HK-2 (cell line): Measurements from ENCODE around the gene PON2.
A peak's percentile ranks its signal among the peaks of the same experiment; 100 is the strongest.

ENCODE experiments used
- DNase-seq: peaks from one replicate; pipeline ENCODE4 v3.0.0-alpha.2; 2018; ENCODE audit not compliant: unreplicated experiment

PON2 gene

DNA sequence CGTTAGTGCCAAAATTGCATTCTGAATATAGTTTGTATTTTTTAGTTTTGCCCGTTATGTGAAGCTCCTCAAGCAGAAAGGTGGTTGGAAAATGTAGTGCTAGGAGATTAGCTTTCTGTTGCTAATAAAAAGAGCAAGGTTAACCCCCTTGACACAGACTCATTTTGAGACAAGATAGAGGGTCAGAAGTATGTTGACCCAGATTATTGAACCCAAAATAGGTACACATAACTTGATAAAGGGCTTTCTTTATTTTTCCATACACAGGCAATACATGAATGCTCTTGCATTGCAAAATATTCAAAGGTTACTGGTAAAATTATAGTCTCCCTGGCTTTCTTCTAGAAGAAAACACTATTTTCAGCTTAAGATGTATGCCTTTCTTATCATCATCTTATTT lies 10.0 kb upstream of the PON2 start:
- DNase-seq: no peak

DNA sequence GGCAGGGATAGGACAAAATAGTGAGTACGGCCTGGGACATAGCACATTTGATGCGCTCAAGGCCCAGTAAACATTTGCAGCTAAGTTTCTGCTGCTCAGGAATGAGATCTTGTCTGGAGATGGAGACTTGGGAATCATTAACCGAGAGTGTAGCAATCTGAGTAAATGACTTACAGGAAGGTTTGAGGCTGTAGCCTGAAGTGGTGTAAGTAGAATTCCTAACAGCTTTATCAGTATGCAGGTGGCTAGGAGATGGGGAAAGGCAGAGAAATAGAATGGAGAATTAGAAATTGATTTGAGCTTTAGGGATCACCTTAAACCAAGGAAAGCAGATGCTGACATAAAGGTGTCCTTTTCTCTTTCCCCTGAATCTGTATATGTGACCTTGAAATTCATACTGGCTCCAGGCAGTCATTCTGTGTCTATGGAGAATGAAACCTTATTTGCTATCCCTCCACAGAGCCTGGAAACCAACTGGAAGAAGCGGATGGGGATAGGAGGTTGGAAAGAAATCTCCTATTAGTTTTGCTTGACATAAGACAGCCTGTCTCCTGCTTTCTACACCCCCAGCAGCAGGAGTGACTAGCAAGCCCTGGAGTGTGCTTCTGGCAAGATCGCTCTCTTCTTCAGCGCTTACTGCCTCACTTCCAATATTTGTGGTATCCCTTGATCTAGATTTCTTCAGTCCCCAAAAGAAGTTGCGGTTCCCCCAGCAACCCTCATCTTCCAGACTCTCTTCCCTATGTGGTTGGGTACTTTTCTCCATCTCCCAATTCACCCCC lies 6.4 kb upstream of the PON2 start:
- DNase-seq: peak; percentile 26

GRCh38 chr7:95440394-95441038 lies 5.7 kb upstream of the PON2 start:
- no peak for DNase-seq

DNA sequence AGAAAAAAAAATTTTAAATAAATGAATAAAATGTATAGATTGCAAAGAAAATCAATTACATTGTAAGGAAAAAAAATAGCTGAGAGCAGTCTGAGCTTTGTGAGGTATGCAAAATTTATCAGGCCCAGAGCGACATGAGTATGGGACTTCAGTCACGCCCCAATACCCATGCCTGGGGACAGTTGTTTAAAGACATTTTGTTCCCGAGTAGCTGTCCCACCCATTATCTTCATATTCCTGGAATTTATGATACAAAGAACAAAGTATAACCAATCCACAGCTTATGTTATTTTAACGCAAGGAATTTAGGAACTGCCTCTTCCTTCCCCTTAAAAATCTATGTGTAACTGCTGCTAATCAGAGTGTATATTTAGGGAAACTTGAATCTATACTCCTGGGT lies 1.6 kb upstream of the PON2 start:
- DNase-seq: no peak

- DNase-seq: no peak
Observed at GRCh38 chr7:95435422-95435780, 573 bp upstream of the PON2 start.

- DNase-seq: no peak
Observed at GRCh38 chr7:95433952-95434556, 774 bp downstream of the PON2 start.

- no peak for DNase-seq
Observed at GRCh38 chr7:95433129-95433528, 1.7 kb downstream of the PON2 start.

GRCh38 chr7:95432606-95433005 lies 2.2 kb downstream of the PON2 start:
- no peak for DNase-seq

DNA sequence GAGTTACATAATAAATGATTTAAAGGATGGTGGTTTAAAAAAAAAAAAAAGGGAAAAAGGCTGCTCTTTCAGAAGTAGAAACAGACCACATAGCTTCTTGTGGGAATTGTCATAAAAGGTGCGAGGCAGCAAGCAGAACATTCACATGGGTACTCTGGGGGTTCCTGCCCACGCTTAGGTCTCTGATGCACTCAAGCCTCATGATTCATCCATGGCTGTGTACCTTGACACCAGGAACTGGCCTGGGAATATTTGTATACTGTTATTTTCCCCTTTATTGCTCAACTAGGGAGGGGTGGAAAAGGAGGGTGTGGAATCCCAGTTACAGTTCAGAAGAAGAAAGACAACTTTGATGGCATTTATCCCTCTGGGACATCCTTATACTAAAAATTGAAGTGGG lies 4.0 kb downstream of the PON2 start:
- peak; percentile 69 for DNase-seq

GRCh38 chr7:95429241-95429990 lies 5.4 kb downstream of the PON2 start:
- no peak for DNase-seq

GRCh38 chr7:95427914-95428516 lies 6.8 kb downstream of the PON2 start:
- no peak for DNase-seq

DNA sequence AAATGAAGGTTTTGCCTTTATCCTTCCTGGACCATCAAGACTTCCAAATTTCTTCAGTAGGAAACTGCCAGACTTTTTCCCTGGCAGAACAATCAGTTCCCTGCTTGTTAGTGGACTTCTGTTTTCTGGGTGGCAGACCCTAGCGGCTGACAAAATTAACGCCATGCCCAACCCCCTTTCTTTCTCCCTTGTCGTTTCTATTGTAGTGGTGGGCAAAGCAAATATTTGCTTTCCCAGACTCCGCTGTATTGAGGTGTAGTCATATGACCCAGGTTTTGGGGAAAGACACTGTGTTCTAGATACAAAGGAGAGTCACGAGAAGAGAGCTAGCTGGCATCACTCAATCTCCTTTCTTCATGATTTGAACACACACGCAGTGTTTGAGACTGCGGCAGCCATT lies 7.7 kb downstream of the PON2 start:
- DNase-seq: no peak

- no peak for DNase-seq
Observed at GRCh38 chr7:95425694-95426093, 9.1 kb downstream of the PON2 start.

DNA sequence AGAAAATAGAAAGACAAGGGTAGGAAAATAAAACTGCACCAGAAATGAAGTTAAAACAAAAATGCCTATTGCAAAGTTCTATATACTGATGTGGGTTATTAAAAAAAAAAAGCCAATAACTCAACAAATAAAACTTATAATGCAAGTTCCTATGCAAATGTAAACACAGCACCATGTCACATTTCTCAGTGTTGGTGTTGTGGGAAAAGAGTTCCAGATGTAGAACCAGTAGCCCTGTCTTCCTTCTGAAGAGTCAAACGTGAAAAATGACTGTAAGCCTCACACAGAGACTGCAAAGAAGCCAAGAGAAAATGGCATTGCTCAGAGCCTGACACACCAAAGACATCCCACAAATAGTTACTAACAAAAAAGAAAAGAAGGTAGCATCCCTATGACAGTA lies 10.1 kb downstream of the PON2 start:
- no peak for DNase-seq

DNA sequence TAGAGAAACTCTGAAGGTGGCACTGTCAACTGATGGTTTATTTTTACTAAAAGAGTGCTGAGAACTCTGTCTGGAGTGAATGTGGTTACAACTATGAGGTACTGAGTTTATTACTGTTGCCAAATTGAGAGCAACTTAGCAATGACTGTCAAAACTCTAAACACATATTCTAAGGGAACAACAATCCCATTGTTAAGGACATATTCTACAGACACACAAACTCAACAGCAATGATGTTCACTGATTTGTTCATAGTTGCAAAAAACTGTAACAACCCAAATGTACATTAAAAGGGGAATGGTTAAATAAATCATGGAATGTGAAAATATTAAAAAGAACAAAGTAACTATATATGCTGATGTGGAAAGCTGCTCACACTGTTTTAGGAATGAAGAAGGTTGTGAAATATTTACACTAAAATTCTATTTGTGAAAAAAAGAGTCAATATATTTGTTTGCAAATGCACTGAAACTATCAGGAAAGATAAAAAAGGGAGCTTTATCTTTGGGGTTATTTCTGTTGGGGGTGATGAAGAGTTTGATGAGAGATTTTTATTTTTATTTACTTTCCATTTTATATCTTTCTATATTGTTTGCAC lies 12.9 kb downstream of the PON2 start:
- DNase-seq: no peak

GRCh38 chr7:95421000-95421846 lies 13.6 kb downstream of the PON2 start:
- peak; percentile 29 for DNase-seq

DNA sequence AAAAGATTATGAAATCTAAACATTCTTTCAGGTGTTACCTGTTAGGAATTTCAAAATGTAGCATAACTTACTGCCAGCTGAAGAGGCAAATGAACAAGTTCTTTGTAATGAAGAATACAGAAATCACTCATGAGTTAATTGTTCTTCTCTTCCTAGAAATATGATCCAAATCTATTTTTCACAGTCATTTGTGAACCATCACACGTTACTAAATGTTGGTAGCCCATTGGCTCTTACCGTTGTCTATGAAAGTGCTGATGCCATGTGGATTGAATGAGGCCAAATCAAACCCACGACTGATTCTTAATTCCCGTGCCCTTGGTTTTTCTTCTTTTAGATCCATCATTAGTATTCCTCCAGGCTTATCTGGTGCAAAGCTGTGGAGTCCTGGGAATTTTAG lies 22.8 kb downstream of the PON2 start:
- DNase-seq: no peak

DNA sequence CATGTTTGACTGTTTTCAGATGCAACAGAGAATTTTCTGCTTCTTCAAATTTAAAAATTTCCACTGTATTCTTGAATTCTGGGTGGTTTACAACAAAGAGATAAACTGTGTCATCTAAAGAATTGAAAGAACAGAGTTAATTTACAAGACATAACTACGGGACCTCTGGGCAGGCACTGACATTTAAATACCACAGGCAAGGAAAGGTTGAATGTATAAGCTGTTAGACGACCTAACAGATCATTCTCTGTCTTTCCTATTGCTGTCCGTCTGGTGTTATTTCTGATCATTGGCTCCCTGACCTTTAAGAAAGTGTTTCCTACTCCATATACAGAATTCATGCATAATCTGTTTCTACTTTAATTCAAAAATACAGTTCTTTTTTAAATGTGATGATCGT lies 23.2 kb downstream of the PON2 start:
- no peak for DNase-seq

GRCh38 chr7:95411036-95411435 lies 23.8 kb downstream of the PON2 start:
- DNase-seq: no peak

DNA sequence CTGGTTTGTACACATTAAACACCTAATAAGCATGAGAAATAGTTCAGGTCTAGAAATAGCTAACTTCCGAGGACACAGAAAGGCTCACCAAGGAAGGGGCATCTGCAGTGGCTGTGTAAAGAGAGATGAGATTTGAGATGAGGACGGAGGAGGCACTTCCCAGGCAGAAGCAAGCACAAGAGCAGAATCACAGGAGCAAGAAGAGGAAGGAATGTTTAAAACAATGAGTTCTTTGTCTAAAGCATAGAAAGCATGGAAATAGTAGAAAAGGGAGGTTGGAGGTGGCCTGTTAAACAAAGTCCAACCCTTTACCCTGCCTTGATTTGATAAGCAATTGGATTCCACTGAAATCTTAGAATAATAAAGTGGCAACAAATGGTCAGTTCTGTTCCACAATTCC lies 27.1 kb downstream of the PON2 start:
- DNase-seq: no peak

DNA sequence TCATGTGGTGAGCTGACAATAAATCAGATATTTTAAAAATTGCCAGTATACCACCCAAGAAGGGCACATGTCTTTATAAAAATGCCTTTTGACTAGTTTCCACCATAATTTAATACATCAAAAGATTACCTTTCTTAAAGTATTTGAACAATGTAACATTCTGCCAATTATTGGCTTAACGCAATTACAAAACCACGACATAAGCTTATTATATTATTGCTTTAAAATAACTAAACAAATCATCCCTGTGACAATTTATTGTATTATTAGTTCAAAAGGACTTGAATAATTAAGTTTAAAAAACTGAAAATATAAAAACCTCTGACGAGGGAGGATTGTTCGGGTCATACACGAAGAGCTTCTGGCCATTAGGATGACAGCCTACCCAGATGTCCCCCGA lies 29.0 kb downstream of the PON2 start:
- no peak for DNase-seq
